ENCODE results near the gene NOL7.

Gene NOL7

DNA sequence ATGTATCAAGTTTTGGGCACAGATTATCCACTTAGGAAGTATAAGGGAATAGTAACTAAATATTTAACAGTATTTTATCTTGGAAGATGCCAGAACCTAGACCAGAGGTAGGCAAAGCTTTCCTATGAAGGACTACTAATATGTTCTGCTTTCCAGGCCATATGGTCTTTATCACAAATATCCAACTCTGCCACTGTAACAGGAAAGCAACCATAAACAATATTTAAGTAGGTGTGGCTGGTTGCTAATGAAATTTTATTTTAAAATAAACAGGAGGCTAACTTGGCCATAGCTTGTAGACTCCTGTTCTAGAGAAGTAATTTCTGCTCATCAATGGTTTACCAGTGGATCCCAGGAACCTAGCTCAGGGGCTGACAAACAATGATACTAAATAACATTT, 39.4 kb downstream of the NOL7 start:
- no peak for DNase-seq (ENCODE audit: low spot score)

DNA sequence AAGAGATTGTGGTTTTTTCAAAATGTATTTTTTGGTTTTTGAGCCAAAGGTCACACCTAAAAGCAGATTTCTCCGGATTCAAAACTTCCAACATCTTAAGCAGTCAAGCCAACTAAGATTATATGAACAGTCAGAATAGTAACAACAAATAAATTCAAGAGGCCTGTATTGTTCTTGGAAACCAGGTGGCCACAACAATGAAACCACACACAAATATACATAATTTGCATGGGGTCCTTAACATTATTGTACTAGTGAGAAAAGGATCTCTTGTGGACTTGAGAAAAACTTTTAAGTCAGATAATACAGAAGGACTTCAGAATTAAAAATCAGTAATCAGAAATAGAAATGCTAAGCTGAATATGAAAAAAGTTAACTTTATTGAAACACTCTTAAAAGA, 40.6 kb downstream of the NOL7 start:
- DNase-seq (ENCODE audit: low spot score) = no peak

DNA sequence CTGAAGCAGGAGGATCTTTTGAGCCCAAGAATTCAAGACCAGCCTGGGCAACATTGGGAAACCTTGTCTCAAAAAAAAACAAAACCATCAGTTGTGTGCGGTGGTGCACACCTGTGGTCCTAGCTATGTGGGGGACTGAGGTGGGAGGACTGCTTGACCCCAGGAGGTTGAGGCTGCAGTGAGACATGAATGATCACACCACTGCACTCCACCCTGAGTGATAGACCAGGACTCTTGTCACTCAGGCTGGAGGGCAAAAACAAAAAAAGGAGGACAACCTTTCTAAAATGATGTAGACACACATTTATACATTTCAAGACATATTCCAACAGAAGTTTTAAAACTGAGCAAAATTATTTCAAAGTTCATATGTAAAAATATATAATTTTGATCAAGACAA, 45.1 kb downstream of the NOL7 start:
- no peak for DNase-seq (ENCODE audit: low spot score)

DNA sequence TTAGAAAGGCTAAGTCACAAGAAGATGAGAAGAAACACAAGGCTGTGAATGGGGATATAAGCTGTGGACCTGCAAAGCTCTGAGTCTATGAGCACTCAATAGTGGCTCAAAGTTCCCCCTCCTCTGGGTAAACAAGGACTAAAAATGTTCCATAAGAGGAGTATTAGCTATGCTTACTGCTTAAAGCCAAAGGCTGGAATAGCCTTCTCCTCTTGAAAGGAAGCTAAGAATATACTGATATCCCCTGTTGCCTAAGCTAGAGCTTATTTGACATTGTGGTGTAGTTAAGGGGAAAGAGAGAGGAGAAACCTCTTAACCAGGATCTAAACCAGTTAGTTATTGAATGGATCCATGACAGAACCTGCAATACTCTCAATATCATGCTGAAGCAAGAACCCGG, 45.8 kb downstream of the NOL7 start:
- DNase-seq (ENCODE audit: low spot score) = no peak

DNA sequence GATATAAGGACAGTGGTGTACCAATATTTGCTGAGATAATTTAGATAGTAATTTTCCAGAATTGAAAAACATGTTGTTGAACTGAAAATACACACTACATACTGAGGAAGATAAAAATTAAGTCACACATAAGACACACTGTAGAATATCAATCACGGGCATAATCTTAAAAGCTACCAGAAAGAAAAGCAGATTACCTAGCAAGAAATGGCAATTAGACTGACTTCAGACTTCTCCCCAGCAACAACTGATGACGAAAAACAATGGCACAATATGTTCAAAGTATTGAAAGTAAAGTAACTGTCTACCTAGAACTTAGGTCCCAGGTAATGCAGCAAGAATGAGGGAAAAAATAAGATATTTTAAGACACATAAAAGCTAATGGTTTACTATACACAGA, 46.5 kb downstream of the NOL7 start:
- no peak for DNase-seq (ENCODE audit: low spot score)

DNA sequence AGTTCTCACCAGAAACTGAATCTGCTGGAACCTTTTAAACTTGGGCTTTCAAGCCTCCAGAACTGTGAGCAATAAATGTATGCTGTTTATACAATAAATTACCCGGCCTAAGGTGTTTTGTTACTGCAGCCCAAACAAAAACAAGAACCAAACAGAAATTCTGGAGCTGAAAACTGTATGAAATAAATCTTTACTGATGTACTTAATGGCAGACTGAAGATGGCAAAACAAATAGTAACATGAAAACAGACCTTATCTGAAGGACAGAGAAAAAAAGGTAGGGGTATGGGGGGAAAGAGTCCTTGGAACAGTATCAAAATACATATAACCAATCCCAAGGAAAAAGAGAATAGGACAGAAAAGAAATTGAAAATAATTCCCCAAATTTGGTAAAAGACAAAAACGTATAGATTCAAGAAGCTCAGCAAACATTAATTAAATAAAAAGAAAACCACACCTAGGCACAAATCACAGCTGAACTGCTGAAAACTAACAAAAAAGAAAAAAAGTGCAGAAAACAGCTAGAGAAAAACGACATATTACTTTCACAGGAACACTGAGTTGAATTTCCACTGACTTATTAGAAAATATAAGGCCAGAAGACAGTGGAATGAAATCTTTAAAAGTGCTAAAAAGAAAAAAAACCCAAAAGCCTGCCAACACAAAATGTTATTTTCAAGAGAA, 47.7 kb downstream of the NOL7 start:
- DNase-seq (ENCODE audit: low spot score) = no peak

DNA sequence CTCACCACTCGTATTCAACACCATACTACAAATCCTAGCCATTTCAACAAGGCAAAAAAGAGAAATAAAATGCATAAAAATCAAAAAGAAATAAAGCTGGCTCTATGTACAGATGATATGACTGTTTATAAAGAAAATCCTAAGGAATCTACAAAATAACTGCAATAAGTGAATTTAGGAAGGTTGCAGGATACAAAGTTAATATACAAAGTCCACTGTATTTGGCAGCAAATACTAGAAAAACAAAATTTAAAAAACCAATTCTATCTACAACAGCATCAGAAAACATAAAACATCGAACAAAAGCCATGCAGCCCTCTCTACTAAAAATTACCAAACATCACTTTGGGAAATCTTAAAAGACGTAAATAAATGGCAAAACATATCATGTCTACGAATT, 48.9 kb downstream of the NOL7 start:
- no peak for DNase-seq (ENCODE audit: low spot score)

DNA sequence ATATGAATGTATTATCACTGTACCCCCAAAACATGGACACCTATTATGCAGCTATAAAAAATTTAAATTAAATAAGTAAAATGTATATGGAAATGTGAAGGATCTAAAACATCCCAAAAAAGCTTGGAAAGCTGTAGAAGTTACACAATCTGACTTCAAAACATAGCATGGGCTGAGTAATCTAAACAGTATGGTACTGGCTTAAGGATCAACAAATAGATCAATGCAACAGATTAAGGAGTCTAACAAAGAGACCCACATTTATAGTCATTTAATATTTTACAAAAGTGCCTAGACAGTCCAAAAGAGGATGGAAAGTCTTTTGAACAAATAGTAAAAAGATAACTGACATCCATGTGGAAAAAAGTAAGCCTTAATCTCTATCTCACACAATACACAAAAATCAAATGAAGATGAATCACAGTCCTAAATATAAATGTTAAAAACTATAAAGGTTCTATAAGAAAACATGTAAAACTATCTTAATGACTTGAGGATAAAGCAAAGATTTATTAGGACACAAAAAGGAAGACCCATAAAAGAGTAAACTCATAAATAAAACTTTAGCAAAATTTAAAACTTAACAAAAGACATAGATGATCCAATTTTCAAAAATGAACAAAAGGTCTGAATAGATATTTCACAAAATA, 49.7 kb downstream of the NOL7 start:
- no peak for DNase-seq (ENCODE audit: low spot score)

DNA sequence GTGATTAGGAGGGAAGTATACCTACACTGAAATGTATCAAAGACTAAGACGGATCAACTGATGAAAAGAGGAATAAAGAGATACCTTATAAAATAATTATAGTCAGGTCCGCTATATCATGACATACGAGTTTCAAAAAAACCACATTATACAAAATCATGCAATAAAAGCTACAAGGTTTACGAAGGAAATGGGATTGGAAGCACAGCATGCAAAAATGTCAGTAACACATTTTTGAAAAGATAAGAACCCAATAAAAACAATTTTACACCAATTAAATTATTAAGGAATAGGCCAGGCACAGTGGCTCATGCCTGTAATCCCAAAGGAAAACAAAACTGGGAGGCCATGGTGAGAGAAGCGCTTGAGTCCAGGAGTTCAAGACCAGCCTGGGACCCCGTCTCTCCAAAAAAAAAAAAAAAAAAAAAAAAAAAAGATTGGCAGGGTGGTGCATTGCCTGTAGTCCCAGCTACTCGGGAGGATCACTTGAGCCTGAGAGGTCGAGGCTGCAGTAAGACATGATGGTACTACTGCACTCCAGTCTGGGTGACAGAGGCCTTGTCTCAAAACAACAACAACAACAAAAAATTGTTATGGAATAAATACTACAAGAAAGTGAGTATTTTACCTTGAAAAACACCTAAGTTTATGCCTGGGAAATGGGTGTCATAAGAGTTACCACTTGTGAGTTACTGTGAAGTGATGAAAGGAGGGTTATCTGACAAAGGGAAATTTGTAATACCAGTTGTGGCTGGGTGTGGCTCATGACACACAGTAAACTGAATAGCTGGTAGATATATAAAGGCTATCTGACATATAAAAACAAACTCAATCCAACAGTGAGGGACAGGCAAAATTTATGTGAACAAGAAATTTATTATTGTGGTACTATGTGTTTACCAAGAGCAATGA, 51.3 kb downstream of the NOL7 start:
- no peak for DNase-seq (ENCODE audit: low spot score)

DNA sequence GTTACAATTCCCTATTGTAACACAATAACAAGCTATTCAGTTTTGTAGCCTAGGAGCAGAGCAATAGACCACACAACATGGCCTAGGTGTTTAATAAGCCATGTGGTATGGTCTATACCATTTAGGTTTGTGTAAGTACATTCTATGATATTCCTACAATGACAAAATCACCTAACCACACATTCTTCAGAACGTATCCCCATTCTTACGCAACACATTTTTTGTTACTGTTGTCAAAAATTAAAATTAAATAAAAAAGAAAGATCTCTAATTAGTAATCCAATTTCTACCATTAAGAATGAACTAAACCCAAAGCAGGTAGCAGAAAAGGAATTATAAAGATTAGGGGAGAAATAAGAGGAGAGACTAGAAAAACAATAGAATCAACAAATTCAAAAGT, 52.5 kb downstream of the NOL7 start:
- DNase-seq (ENCODE audit: low spot score) = no peak

DNA sequence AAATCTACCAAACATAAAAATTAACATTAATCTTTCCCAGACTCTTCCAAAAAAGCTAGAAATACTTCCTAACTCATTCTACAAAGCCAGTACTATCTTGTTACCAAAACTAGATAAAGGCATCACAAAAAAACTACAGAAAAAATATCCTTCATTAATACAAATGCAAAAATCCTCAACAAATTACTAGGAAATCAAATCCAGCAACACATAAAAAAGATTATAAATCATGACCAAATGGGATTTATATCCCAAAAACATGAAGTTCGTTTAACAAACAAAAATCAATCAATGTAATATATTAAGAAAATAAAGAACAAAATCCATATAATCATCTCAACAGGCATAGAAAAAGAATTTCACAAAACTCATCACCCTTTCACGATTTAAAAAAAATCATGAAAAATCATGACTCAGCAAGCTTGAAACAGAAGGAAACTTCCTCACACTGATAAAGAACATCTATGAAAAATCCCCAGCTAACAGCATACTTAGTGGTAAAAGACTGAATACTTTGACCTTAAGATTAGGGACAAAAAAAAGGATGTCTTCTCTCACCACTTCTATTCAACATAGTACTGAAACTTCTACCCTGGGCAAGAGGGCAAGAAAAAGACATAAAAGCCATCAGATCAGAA, 53.3 kb downstream of the NOL7 start:
- no peak for DNase-seq (ENCODE audit: low spot score)

DNA sequence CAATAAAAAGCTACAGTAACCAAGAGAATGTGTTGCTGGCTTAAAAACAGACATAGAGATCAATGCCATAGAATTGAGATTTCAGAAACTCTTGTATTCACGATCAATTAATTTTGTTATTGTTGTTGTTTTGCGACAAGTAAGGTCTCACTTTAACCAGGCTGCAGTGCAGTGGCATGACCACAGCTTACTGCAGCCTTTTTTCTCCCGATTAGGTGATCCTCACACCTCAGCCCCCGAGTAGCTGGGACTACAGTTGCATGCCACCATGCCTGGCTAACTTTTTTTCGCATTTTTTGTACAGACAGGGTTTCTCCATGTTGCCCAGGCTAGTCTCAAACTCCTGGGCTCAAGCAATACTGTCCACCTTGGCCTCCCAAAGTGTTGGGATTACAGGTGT, 54.3 kb downstream of the NOL7 start:
- no peak for DNase-seq (ENCODE audit: low spot score)
